ENCODE measurements around the gene LIN54.

- TF ChIP-seq CTCF (conservative IDR thresholded peaks at IDR 0.05; ENCODE audit: low read length) (no peak), EZH2phosphoT487 (IDR thresholded peaks at IDR 0.05; ENCODE audit: borderline replicate concordance, low read depth, low read length) (no peak)
These were observed 61.9 kb downstream of the LIN54 start for GRCh38 chr4:82948647-82949204.

Data from OCI-LY7 (cell line).